ENCODE data around the gene PRR5. TPM values are rescaled to one million over a fixed set of nuclear protein-coding genes. Genes with fewer than 3 reads are reported as not detected.
"Not testable (repeated sequence)": the region's sequence is repeated elsewhere in the genome, so short reads cannot be mapped to it uniquely, and the experiment has no call there.

Gene PRR5
- total RNA-seq, 8 experiments from 2014 or later = 4.7 to 11.8 (median 7.3) TPM

DNA sequence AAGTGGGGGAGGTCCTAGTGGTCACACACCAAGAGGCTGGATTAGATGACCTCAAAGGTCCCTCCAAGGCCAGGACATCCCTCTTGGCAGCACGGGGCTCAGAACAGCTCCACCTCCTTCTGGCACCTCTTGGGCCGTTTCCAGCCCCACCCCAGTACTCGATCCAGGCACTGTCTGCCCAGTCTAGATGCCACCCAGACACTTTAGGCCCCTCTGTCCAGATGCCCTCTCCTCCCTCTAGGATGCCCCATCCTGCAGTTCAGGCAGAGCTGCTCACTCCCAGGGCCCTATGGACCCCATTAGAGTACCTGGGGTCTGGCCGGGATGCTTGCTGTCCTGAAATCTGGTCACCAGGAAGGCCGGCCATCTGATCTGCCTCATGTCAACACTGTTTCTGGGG lies 34.7 kb upstream of the PRR5 start:
- H3K27ac ChIP-seq = no peak overlapping the region

DNA sequence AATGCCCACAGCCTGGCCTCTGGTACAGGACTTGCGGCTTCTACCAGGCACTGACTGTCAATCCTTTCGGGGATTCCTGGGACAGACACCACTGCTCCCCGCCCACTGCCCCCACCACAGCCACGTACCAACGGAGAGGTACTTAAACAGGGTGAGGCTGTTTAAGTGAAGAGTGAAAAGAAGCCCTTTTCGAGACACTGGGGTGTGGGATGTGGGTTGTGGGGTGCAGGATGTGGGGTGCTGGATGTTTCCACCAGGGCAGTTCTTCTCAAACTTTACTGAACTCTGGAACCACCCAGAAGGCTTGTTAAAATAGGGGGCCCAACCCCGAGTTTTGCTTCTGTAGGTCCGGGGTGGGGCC lies 34.2 kb upstream of the PRR5 start:
- H3K27ac ChIP-seq = no peak overlapping the region
- ATAC-seq (replicated peaks in 6 of 8) = peak in 4 of 8 experiments; percentile 0 to 9 (median 4)

More for the DNA sequence above, 34.7 kb upstream of the PRR5 start:
- no peak for ATAC-seq (replicated peaks in 6 of 8)
- in situ Hi-C loops (cut with MboI; ENCODE audit: low pct_unique_long_range_greater_than_20kb in 2 of 9, low sequenced_read_pairs in 9 of 9, unreplicated experiment in 9 of 9) = no loop called here
- Histone ChIP-seq H3K4me1 (replicated peaks in 1 of 2) (peaks cover 13 to 16% of the 10 kb centered on the region in 2 donors), H3K4me3 (no peak overlapping the region)
- WGBS, 10 experiments = 30 to 100% (median 50%) methylated on average over 1 to 2 of the region's 5 CpGs; no CpG with 5 or more reads in 4 of the 10 experiments

DNA sequence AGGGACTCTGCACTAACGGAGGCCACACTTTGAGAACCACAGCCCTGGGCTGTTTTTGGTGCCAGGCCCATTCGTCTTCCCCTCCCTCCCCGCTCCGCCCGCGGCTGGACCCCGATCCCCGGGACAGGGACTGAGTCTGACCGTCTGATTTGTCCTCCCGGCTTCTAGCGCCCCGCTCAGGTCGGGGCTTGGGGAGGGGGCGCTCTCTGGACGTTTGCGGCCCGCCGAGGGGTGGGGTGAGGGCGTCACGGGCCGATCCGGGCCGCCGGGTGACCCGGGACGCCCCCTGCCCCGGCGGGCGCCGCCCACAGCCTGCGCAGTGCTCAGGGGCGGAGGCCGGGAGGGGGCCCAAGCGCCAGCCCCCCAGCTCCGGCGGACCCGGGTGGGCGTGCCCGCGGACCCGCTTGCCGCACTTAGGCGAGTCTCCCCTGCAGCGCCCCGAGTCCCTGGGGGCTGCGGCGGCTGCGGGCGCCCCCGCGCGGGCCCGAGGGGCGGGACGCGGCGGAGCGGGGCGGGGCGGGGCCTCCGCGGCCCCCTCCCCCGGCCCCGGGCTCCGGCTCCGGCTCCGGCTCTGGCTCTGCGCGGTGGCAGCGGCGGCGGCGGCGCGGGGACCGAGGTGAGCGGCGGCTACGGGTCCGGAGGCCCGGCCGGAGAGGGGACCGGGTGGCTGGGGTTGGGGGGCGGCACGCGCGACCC lies 33.7 kb upstream of the PRR5 start:
- H3K27ac ChIP-seq = peak overlapping the region in 1 of 2 donors; percentile 51
- WGBS, 10 experiments = no CpG with 5 or more reads among the region's 87 CpGs
- in situ Hi-C loops (cut with MboI; ENCODE audit: low pct_unique_long_range_greater_than_20kb in 2 of 9, low sequenced_read_pairs in 9 of 9, unreplicated experiment in 9 of 9) = no loop called here
- ATAC-seq (replicated peaks in 6 of 8) = peak; percentile 60 to 83 (median 74)
- peak overlapping the region; percentile 49 to 94 (median 70) for H3K4me3 ChIP-seq
- H3K4me1 ChIP-seq (replicated peaks in 1 of 2) = peaks cover 13 to 14% of the 10 kb centered on the region in 2 donors

More for the DNA sequence above, 34.2 kb upstream of the PRR5 start:
- peaks cover 13 to 14% of the 10 kb centered on the region in 2 donors for H3K4me1 ChIP-seq (replicated peaks in 1 of 2)
- WGBS, 10 experiments = 40% methylated on average over 1 of the region's 8 CpGs; no CpG with 5 or more reads in 9 of the 10 experiments
- peak overlapping the region; percentile 49 to 94 (median 70) for H3K4me3 ChIP-seq
- in situ Hi-C loops (cut with MboI; ENCODE audit: low pct_unique_long_range_greater_than_20kb in 2 of 9, low sequenced_read_pairs in 9 of 9, unreplicated experiment in 9 of 9) = no loop called here

DNA sequence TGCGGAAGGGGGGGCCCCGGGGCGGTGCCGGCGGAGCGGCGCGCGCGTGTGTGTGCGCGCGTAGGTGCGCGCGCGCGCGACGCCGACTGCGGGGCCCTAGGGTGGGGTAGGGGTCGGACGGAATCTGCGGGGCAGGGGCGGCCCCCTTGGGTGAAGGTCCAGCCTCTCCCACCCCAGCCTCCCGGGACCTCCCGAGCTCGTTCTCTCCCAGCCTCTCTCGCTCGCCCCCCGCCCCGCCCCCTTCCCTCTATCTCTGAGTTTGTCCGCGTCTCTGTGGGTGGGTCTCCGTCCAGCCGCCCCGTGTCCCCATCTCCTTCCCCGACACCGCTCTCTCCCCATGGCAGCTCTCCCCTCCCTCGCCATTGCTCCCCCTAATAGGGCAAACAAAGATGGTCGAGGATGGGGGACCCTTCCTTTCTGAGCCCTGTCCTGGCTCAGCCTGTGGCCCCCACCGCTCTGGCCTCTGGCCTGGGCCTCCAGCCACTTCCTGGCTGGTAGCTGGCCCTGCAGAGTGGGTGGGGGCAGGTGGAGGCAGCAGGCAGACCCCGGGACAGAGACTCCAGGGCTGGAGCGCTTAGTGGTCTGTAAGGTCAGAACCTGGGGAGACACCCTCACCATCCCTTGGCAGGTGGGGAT lies 33.0 kb upstream of the PRR5 start:
- in situ Hi-C loops (cut with MboI; ENCODE audit: low pct_unique_long_range_greater_than_20kb in 2 of 9, low sequenced_read_pairs in 9 of 9, unreplicated experiment in 9 of 9) = no loop called here
- H3K27ac ChIP-seq = peak overlapping the region in 1 of 2 donors; percentile 51
- H3K4me3 ChIP-seq = peak overlapping the region; percentile 49 to 94 (median 70)
- H3K4me1 ChIP-seq (replicated peaks in 1 of 2) = peaks cover 12 to 14% of the 10 kb centered on the region in 2 donors
- ATAC-seq (replicated peaks in 6 of 8) = peak in 7 of 8 experiments; percentile 5 to 31 (median 19)
- 20% methylated on average over 2 of the region's 45 CpGs; no CpG with 5 or more reads in 9 of the 10 experiments for WGBS, 10 experiments

DNA sequence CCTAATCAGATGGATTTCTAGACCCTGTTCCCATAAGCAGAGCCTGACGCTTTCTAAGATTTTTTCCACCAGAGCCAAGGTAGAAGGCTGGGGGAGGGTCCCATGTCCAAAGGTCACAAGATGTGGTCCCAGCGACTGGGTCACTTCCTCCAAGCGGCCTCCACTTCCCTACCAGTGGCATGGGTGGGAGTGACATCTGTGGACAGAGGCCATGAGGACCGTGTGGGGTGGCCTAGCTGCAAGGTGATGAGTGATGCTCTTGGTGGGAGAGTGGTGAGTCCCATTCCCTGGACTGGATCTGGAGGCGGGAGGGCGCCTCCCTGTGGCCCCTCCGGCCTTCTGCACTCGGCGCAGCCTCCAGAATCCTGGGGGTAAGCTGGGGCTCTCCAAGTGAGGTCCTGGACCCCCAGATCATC lies 32.4 kb upstream of the PRR5 start:
- Histone ChIP-seq H3K4me1 (replicated peaks in 1 of 2) (peaks cover 8 to 14% of the 10 kb centered on the region in 2 donors), H3K27ac (no peak overlapping the region), H3K4me3 (peak overlapping the region in 4 of 5 donors; percentile 49 to 92 (median 60))
- 14 to 86% (median 40%) methylated on average over 1 to 3 of the region's 9 CpGs; no CpG with 5 or more reads in 5 of the 10 experiments for WGBS, 10 experiments
- ATAC-seq (replicated peaks in 6 of 8) = peak in 4 of 8 experiments; percentile 1 to 9 (median 6)
- in situ Hi-C loops (cut with MboI; ENCODE audit: low pct_unique_long_range_greater_than_20kb in 2 of 9, low sequenced_read_pairs in 9 of 9, unreplicated experiment in 9 of 9) = no loop called here

DNA sequence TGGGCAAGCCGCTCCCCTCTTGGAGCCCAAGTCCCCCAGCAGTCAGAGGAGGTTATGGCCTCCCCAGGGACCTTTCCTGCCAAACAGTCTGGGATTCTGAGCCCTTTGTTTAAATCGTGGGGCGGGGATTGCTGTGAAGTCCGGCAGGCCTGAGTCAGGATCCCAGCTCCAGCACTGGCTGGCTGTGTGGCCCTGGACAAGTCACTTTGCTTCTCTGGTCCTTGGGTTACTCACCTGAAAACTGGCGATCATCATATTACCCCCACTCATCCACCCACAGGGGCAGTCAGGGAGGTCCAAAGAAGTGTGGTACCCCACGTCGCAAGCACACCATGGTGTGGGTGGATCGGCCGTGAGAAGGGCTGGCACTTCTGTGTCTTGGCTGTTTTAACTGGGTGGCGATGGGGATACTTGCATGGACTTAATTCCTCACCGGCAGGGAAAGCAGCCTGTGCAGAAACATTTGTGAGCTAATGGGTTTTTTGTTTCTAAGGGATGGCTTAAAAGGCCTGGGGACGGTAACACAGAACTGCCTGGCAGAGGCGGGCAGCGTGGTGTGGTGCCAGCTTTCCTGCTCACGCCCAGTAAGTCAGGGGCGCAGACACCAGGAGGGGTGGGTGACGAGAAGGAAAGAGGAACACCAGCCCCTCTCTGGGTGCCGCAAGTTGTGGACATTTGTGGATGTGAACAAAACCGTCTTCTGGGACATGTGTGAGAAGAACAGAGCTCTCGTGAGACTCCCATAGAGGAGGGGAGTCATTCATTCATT lies 31.6 kb upstream of the PRR5 start:
- Histone ChIP-seq H3K27ac (no peak overlapping the region), H3K4me1 (replicated peaks in 1 of 2) (peaks cover 8 to 16% of the 10 kb centered on the region in 2 donors), H3K4me3 (no peak overlapping the region)
- 67 to 100% (median 80%) methylated on average over 1 to 15 of the region's 20 CpGs; no CpG with 5 or more reads in 4 of the 10 experiments for WGBS, 10 experiments
- ATAC-seq (replicated peaks in 6 of 8) = no peak
- in situ Hi-C loops (cut with MboI; ENCODE audit: low pct_unique_long_range_greater_than_20kb in 2 of 9, low sequenced_read_pairs in 9 of 9, unreplicated experiment in 9 of 9) = no loop called here

DNA sequence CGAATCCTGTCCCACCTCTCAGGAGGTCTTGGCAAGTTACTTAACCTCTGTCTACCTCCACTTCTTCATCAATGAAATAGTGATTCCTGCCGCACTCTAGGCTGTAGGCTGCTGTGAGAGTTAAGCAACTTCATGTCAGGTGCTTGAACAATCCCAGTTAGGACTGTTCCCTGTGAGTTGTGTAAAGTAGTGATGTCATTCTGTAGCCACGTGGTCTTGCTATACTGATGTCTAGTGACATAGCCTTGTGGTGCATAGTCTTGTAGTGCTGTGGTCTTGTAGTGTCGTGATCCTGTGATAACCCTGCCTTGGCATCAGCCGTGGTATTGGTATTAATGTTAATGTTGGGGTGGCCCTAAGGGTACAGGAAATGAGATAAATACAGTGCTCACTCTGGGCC lies 30.3 kb upstream of the PRR5 start:
- in situ Hi-C loops (cut with MboI; ENCODE audit: low pct_unique_long_range_greater_than_20kb in 2 of 9, low sequenced_read_pairs in 9 of 9, unreplicated experiment in 9 of 9) = no loop called here
- no peak overlapping the region for H3K4me3 ChIP-seq
- peak in 7 of 8 experiments; percentile 8 to 68 (median 28) for ATAC-seq (replicated peaks in 6 of 8)
- WGBS, 10 experiments = 40 to 100% (median 60%) methylated on average over 1 to 4 of the region's 5 CpGs; no CpG with 5 or more reads in 2 of the 10 experiments
- H3K27ac ChIP-seq = no peak overlapping the region
- peaks cover 10 to 20% of the 10 kb centered on the region in 2 donors for H3K4me1 ChIP-seq (replicated peaks in 1 of 2)

DNA sequence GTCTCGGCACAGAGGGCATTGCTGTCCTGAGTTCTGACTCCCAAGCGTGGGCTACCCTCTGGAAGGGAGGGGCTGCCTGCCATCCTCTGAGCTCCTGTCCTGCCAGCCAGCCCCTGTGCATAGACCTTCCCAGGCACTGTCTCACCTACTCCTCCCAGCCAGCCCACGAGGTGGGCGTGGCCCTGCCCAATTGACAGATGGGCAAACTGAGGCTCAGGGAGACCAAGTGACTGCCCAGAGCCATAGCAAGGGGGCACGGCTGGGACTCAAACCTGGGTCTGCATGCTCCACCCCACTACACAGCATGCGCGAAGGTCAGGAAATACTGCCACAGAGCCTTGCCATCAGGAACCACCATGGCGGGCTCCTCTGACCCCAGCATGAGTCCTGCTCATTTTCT lies 29.4 kb upstream of the PRR5 start:
- no peak for ATAC-seq (replicated peaks in 6 of 8)
- Histone ChIP-seq H3K4me1 (replicated peaks in 1 of 2) (peaks cover 18 to 29% of the 10 kb centered on the region in 2 donors), H3K27ac (no peak overlapping the region), H3K4me3 (no peak overlapping the region)
- 88 to 100% methylated on average over 2 to 4 of the region's 8 CpGs; no CpG with 5 or more reads in 8 of the 10 experiments for WGBS, 10 experiments
- in situ Hi-C loops (cut with MboI; ENCODE audit: low pct_unique_long_range_greater_than_20kb in 2 of 9, low sequenced_read_pairs in 9 of 9, unreplicated experiment in 9 of 9) = no loop called here

DNA sequence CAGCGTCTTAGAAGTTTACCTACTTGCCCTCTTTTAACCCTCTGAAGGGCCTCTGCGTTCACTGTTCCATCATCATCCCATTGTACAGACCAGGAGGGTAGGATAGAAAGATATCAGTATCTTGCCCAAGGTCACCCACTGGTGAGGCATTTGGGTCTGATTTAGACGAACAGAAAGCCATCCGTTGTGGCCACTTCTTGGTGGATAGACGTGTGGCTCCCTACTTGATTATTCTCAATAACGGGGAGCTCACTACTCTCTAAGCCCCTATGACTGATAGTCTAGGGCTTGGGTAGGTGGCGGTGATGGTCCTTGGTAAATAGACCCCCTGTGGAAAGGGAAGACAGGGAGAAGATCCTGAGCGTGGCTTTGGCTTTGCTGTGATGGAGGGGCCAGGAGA lies 28.6 kb upstream of the PRR5 start:
- no peak for ATAC-seq (replicated peaks in 6 of 8)
- Histone ChIP-seq H3K4me1 (replicated peaks in 1 of 2) (peaks cover 18 to 26% of the 10 kb centered on the region in 2 donors), H3K4me3 (no peak overlapping the region), H3K27ac (no peak overlapping the region)
- WGBS, 10 experiments = 89 to 100% (median 100%) methylated on average over 1 to 3 of the region's 8 CpGs; no CpG with 5 or more reads in 7 of the 10 experiments
- in situ Hi-C loops (cut with MboI; ENCODE audit: low pct_unique_long_range_greater_than_20kb in 2 of 9, low sequenced_read_pairs in 9 of 9, unreplicated experiment in 9 of 9) = no loop called here

DNA sequence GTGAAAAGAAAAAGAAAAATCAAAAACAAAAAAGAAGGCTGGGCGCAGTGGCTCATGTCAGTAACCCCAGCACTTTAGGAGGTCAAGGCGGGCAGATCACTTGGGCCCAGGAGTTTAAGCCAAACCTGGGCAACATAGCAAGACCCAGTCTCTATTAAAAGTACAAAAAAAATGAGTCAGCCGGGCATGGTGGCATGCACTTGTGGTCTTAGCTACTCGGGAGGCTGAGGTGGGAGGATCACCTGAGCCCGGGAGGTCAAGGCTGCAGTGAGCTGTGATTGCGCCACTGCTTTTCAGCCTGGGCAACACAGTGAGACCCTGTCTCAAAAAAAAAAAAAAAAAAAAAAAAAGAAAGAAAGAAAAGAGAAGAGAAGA lies 26.0 kb upstream of the PRR5 start:
- 74 to 100% (median 92%) methylated on average over 2 to 6 of the region's 6 CpGs; no CpG with 5 or more reads in 1 of the 10 experiments for WGBS, 10 experiments

DNA sequence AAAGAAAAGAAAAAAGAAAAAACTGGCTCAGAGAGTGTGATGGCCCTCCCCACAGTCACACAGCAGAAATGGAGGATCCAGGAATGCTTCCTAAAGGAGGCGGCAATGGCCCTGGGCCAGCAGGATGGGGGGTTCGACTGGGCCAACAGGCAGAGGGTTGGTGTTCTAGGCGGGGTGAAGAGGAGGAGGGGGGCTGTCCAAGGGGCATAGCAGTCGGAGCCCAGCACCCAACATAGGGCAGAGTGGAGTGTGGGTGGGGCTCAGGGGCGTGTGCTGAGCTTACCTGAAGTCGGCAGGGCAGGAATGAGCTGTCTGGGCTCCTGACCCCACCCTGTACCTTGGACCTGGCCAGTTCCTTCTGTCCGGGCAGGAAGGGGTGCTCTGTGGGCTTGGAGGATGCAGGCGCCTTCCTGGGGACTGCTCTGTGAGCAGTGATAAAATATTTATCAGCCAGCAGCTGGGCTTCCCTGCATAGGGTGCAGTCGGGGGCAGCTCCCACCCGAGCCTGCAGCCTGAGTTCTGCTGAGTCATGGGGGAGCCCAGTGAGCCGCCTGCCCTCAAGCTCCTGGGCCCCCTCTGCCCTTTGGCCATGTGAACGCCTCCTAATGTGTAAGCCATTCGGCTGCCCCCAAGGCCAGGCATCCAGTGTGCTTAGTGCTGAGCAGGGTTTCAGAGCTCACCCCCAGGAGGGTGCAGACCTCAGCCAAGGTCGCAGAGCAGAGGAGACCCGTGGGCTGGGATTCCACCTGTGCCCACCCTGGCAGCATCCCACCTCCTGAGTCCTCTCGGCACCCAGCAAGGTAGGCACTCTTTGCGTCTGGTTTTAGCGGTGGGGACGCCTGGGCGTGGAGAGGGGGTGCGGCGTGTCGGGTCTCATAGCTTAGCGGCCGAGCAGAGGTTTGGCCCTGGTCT lies 25.3 kb upstream of the PRR5 start:
- Histone ChIP-seq H3K4me1 (replicated peaks in 1 of 2) (peaks cover 21 to 34% of the 10 kb centered on the region in 2 donors), H3K27ac (peak overlapping the region in 1 of 2 donors; percentile 64), H3K4me3 (no peak overlapping the region)
- ATAC-seq (replicated peaks in 6 of 8) = peak; percentile 60 to 80 (median 68)
- 37 to 100% (median 44%) methylated on average over 1 to 7 of the region's 25 CpGs; no CpG with 5 or more reads in 3 of the 10 experiments for WGBS, 10 experiments
- in situ Hi-C loops (cut with MboI; ENCODE audit: low pct_unique_long_range_greater_than_20kb in 2 of 9, low sequenced_read_pairs in 9 of 9, unreplicated experiment in 9 of 9) = no loop called here

More for the DNA sequence above, 26.0 kb upstream of the PRR5 start:
- H3K27ac ChIP-seq; ATAC-seq (replicated peaks in 6 of 8); in situ Hi-C loops (cut with MboI; ENCODE audit: low pct_unique_long_range_greater_than_20kb in 2 of 9, low sequenced_read_pairs in 9 of 9, unreplicated experiment in 9 of 9); H3K4me3 ChIP-seq: not testable (repeated sequence)
- H3K4me1 ChIP-seq (replicated peaks in 1 of 2) = peaks cover 21 to 33% of the 10 kb centered on the region in 2 donors

DNA sequence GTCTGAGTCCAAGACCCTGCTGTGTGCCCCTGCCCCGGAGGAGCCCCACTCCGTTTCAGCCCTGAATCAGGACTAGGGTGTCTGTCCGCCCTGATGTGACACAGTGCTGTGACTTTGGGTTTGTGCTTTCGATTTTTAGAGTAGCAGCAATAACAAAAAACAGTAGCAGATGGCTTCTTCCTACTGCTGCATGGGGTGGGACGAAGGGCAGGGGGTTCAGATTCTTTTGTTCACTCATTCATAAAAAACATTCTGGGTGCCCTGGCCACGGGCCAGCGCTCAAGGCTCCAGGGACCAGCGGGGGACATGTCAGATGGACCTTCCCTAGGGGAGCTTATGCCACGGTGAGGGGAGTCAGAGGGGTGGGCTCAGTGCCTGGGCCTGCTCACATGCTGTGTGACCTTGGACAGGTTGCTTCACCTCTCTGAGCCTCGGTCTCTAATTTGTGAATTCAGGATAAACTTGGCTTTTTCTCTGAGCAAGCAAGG lies 24.6 kb upstream of the PRR5 start:
- H3K4me1 ChIP-seq (replicated peaks in 1 of 2) = peaks cover 18 to 38% of the 10 kb centered on the region in 2 donors
- H3K4me3 ChIP-seq = no peak overlapping the region
- peak overlapping the region in 1 of 2 donors; percentile 64 for H3K27ac ChIP-seq
- in situ Hi-C loops (cut with MboI; ENCODE audit: low pct_unique_long_range_greater_than_20kb in 2 of 9, low sequenced_read_pairs in 9 of 9, unreplicated experiment in 9 of 9) = no loop called here
- ATAC-seq (replicated peaks in 6 of 8) = peak in 1 of 8 experiments; percentile 30
- WGBS, 10 experiments = 43 to 77% (median 50%) methylated on average over 1 to 7 of the region's 10 CpGs; no CpG with 5 or more reads in 5 of the 10 experiments

Measured in motor neuron (in vitro differentiated cells).